Measurements from ENCODE around the gene TOMM7. TPM values are rescaled to one million over a fixed set of nuclear protein-coding genes. Genes with fewer than 3 reads are reported as not detected.

Gene TOMM7
- polyA plus RNA-seq, 1 donor (not counting 4 experiments of a cell fraction or from before 2014, with no cell fraction given): 1,291 TPM

- no peak overlapping the region for H3K27ac ChIP-seq (ENCODE audit: control insufficient read depth, insufficient read depth, low read length)
- no peaks in the 10 kb centered on the region for H3K9me3 ChIP-seq (ENCODE audit: control insufficient read depth, low read depth, low read length)
- dilution Hi-C loops (cut with MboI; ENCODE audit: extremely low pct_ligation_motif_present, low sequenced_read_pairs): no loop called here
- H3K4me1 ChIP-seq (ENCODE audit: control insufficient read depth, extremely low read depth, insufficient read depth, low read length): no peaks in the 10 kb centered on the region
- no peak for TF ChIP-seq EZH2 (IDR thresholded peaks at IDR 0.05; ENCODE audit: low read length)
- no peak for TF ChIP-seq CTCF (optimal IDR thresholded peaks at IDR 0.05 in 1 of 3, IDR thresholded peaks at IDR 0.05 in 1 of 3, conservative IDR thresholded peaks at IDR 0.05 in 1 of 3; ENCODE audit: extremely low read depth in 1 of 3, insufficient read depth in 2 of 3, low read length in 3 of 3)
- H3K4me2 ChIP-seq (ENCODE audit: control insufficient read depth, extremely low read depth, insufficient read depth, low read depth, low read length): no peak overlapping the region
- no peaks in the 10 kb centered on the region for H3K79me2 ChIP-seq (ENCODE audit: control insufficient read depth, insufficient read depth, low read length)
- H3K36me3 ChIP-seq (ENCODE audit: control insufficient read depth in 2 of 2, extremely low read depth in 1 of 2, insufficient read depth in 2 of 2, low read length in 2 of 2): no peaks in the 10 kb centered on the region
- FAIRE-seq (no peak), DNase-seq (ENCODE audit: low read depth, low spot score) (no peak)
- H3K9ac ChIP-seq (ENCODE audit: control insufficient read depth, extremely low read depth, insufficient read depth, low read length): no peak overlapping the region
- H3K4me3 ChIP-seq (ENCODE audit: control insufficient read depth in 2 of 3, extremely low read depth in 1 of 3, insufficient read depth in 2 of 3, low read depth in 1 of 3, low read length in 3 of 3): no peak overlapping the region
- no peaks in the 10 kb centered on the region for H3K27me3 ChIP-seq (ENCODE audit: control insufficient read depth, extremely low read depth, insufficient read depth, low read length)
- H2AFZ ChIP-seq (ENCODE audit: control insufficient read depth, low read length): no peak overlapping the region
- H3K9me1 ChIP-seq (ENCODE audit: control insufficient read depth, extremely low read depth, insufficient read depth, low read length): no peaks in the 10 kb centered on the region
- no peaks in the 10 kb centered on the region for H4K20me1 ChIP-seq (ENCODE audit: control insufficient read depth, extremely low read depth, insufficient read depth, low read length)
Measured at GRCh38 chr7:22802426-22802825, 20.2 kb downstream of the TOMM7 start.

GRCh38 chr7:22801912-22802311, 20.7 kb downstream of the TOMM7 start:
- FAIRE-seq (no peak), DNase-seq (ENCODE audit: low read depth, low spot score) (no peak)
- Histone ChIP-seq H3K4me1 (ENCODE audit: control insufficient read depth, extremely low read depth, insufficient read depth, low read length) (no peaks in the 10 kb centered on the region), H3K79me2 (ENCODE audit: control insufficient read depth, insufficient read depth, low read length) (no peaks in the 10 kb centered on the region), H2AFZ (ENCODE audit: control insufficient read depth, low read length) (no peak overlapping the region), H3K4me2 (ENCODE audit: control insufficient read depth, extremely low read depth, insufficient read depth, low read depth, low read length) (no peak overlapping the region), H3K36me3 (ENCODE audit: control insufficient read depth in 2 of 2, extremely low read depth in 1 of 2, insufficient read depth in 2 of 2, low read length in 2 of 2) (no peaks in the 10 kb centered on the region), H3K9me3 (ENCODE audit: control insufficient read depth, low read depth, low read length) (no peaks in the 10 kb centered on the region), H3K4me3 (ENCODE audit: control insufficient read depth in 2 of 3, extremely low read depth in 1 of 3, insufficient read depth in 2 of 3, low read depth in 1 of 3, low read length in 3 of 3) (no peak overlapping the region), H3K9me1 (ENCODE audit: control insufficient read depth, extremely low read depth, insufficient read depth, low read length) (no peaks in the 10 kb centered on the region), H3K27ac (ENCODE audit: control insufficient read depth, insufficient read depth, low read length) (no peak overlapping the region), H3K9ac (ENCODE audit: control insufficient read depth, extremely low read depth, insufficient read depth, low read length) (no peak overlapping the region), H3K27me3 (ENCODE audit: control insufficient read depth, extremely low read depth, insufficient read depth, low read length) (no peaks in the 10 kb centered on the region), H4K20me1 (ENCODE audit: control insufficient read depth, extremely low read depth, insufficient read depth, low read length) (no peaks in the 10 kb centered on the region)
- TF ChIP-seq EZH2 (IDR thresholded peaks at IDR 0.05; ENCODE audit: low read length): no peak
- dilution Hi-C loops (cut with MboI; ENCODE audit: extremely low pct_ligation_motif_present, low sequenced_read_pairs): no loop called here

DNA sequence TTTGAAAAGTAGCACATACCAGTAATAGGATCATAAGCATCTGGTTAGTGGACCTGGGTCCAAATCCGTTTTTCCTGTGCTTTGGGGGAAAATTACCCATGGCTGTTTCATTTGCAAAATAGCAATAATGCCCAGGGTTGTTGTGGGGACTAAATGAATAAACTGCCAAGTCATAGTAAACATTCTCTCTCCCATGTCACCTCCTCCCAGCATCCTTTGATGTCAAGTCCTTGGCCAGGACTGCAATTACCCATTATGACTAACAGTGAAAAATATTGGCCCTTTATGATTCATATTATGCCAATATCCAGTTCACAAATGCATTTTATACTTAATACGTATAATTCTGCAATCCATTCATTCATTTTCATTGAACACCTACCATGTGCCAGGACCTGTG, 23.0 kb downstream of the TOMM7 start:
- DNase-seq (ENCODE audit: low read depth, low spot score) (no peak), FAIRE-seq (no peak)
- no peaks in the 10 kb centered on the region for H3K9me3 ChIP-seq (ENCODE audit: control insufficient read depth, low read depth, low read length)
- no peaks in the 10 kb centered on the region for H3K79me2 ChIP-seq (ENCODE audit: control insufficient read depth, insufficient read depth, low read length)
- H2AFZ ChIP-seq (ENCODE audit: control insufficient read depth, low read length): no peak overlapping the region
- no peak overlapping the region for H3K4me3 ChIP-seq (ENCODE audit: control insufficient read depth in 2 of 3, extremely low read depth in 1 of 3, insufficient read depth in 2 of 3, low read depth in 1 of 3, low read length in 3 of 3)
- no peaks in the 10 kb centered on the region for H3K4me1 ChIP-seq (ENCODE audit: control insufficient read depth, extremely low read depth, insufficient read depth, low read length)
- no peaks in the 10 kb centered on the region for H4K20me1 ChIP-seq (ENCODE audit: control insufficient read depth, extremely low read depth, insufficient read depth, low read length)
- no peaks in the 10 kb centered on the region for H3K36me3 ChIP-seq (ENCODE audit: control insufficient read depth in 2 of 2, extremely low read depth in 1 of 2, insufficient read depth in 2 of 2, low read length in 2 of 2)
- H3K27me3 ChIP-seq (ENCODE audit: control insufficient read depth, extremely low read depth, insufficient read depth, low read length): no peaks in the 10 kb centered on the region
- TF ChIP-seq EZH2 (IDR thresholded peaks at IDR 0.05; ENCODE audit: low read length) (no peak), CTCF (optimal IDR thresholded peaks at IDR 0.05 in 1 of 3, IDR thresholded peaks at IDR 0.05 in 1 of 3, conservative IDR thresholded peaks at IDR 0.05 in 1 of 3; ENCODE audit: extremely low read depth in 1 of 3, insufficient read depth in 2 of 3, low read length in 3 of 3) (no peak)
- dilution Hi-C loops (cut with MboI; ENCODE audit: extremely low pct_ligation_motif_present, low sequenced_read_pairs): no loop called here
- H3K4me2 ChIP-seq (ENCODE audit: control insufficient read depth, extremely low read depth, insufficient read depth, low read depth, low read length): no peak overlapping the region
- H3K27ac ChIP-seq (ENCODE audit: control insufficient read depth, insufficient read depth, low read length): no peak overlapping the region
- H3K9ac ChIP-seq (ENCODE audit: control insufficient read depth, extremely low read depth, insufficient read depth, low read length): no peak overlapping the region
- no peaks in the 10 kb centered on the region for H3K9me1 ChIP-seq (ENCODE audit: control insufficient read depth, extremely low read depth, insufficient read depth, low read length)
